ENCODE measurements around the gene HABP2. TPM values are rescaled to one million over a fixed set of nuclear protein-coding genes. Genes with fewer than 3 reads are reported as not detected.

Gene HABP2
- polyA plus RNA-seq, 6 donors from 2014 or later = not detected

DNA sequence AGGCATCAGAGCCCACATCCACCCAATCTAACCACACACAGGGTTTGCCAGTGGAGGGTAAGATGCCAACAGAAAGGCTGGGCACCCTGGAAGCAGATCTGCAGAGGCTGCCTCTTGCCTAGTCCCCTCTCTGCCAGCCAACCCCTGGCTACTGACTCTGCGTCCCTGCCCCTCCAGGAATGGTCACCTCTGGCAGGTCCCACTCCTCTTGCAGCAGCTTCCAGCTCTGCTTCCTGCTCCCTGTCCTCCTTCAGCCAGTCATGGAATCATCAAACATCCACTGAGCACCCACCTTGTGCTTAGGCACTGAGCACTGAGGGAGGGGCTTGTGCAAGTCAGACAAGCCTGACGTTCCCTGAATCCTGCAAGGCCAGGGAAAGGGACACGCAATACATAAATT, 20.1 kb upstream of the HABP2 start:
- no peak for ATAC-seq (ENCODE audit: low read depth in 2 of 2)
- H3K36me3 Mint-ChIP-seq = no peaks in the 10 kb centered on the region

DNA sequence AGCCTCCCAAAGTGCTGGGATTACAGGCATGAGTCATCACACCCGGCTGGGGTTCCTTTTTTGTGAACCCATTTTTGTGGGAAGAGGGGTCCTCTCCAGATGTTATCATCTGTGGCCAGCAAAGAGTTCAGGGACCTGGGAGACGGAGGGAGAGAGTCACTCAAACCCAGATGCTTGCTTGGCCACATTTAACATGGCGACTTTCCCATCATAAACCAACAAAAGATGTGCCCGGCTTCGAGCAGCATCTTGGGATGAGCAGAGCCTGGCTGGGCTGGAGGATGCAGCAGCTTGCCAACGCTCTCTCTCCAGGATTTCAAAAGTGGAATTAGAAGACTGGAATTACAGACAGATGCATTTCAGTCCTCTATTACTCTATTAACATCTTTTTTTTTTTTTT, 19.1 kb upstream of the HABP2 start:
- DNase-seq (no peak), ATAC-seq (ENCODE audit: low read depth in 2 of 2) (no peak)
- H3K9me3 Mint-ChIP-seq = peaks cover 0 to 9% (median 0%) of the 10 kb centered on the region in 7 donors
- no peaks in the 10 kb centered on the region for H3K4me1 Mint-ChIP-seq
- H3K36me3 Mint-ChIP-seq = no peaks in the 10 kb centered on the region
- no peak overlapping the region for H3K27ac Mint-ChIP-seq
- peaks cover 11 to 24% (median 22%) of the 10 kb centered on the region in 3 donors for H3K27me3 Mint-ChIP-seq
- H3K4me3 Mint-ChIP-seq = no peak overlapping the region

More for the DNA sequence above, 20.1 kb upstream of the HABP2 start:
- no peak for DNase-seq
- Mint-ChIP-seq H3K4me1 (no peaks in the 10 kb centered on the region), H3K27me3 (peaks cover 11 to 24% (median 22%) of the 10 kb centered on the region in 3 donors), H3K4me3 (no peak overlapping the region), H3K27ac (peak overlapping the region in 2 of 6 donors; percentile 49 to 68), H3K9me3 (peaks cover 0 to 9% (median 0%) of the 10 kb centered on the region in 7 donors)

DNA sequence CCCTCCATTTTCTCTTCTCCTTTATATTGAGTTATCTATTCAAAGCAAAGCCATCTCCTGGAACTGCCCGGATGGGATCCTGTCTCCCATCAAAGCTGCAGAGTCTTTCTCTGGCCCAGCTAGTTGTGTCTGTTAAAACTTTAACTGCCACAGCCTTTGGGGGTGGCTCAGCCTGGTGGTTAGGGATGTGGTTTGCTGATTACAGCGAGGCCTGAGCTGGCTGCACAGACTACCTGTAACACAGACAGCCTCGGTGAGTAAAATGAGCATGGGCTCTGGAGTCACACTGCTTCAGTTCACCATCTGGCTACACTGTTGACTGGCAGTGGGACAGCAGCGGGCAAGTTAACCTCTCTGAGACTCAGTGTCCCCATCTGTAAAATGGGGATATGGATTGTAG, 18.4 kb upstream of the HABP2 start:
- H3K27me3 Mint-ChIP-seq = peaks cover 11 to 20% (median 17%) of the 10 kb centered on the region in 3 donors
- no peak overlapping the region for H3K27ac Mint-ChIP-seq
- H3K9me3 Mint-ChIP-seq = peaks cover 0 to 9% (median 0%) of the 10 kb centered on the region in 7 donors
- no peak for DNase-seq
- H3K4me3 Mint-ChIP-seq = peak overlapping the region in 1 of 8 donors; percentile 76
- ATAC-seq (ENCODE audit: low read depth in 2 of 2) = no peak
- no peaks in the 10 kb centered on the region for H3K36me3 Mint-ChIP-seq
- no peaks in the 10 kb centered on the region for H3K4me1 Mint-ChIP-seq

DNA sequence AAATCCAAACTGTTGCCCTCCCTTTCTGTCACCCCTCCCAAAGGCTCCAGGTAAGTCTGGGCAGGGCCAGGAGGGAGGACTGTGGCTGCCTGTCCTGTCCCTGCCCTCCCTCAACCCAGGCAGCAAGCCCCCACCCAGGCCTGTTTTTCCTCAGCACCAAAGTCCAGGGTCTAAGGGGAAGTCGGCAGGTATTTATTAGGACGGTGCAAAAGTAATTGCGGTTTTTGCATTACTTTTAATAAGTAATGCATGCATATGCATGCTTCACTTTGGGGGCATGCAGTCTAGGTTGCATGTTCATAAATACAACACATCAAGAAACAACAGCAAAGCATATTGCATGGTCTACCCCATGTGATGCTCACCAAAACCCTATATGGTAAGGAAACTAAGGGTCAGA, 15.2 kb upstream of the HABP2 start:
- Mint-ChIP-seq H3K36me3 (no peaks in the 10 kb centered on the region), H3K4me1 (no peaks in the 10 kb centered on the region), H3K9me3 (peaks cover 0 to 9% (median 1%) of the 10 kb centered on the region in 7 donors), H3K27me3 (peaks cover 6 to 14% (median 7%) of the 10 kb centered on the region in 3 donors), H3K27ac (no peak overlapping the region), H3K4me3 (no peak overlapping the region)
- DNase-seq (no peak), ATAC-seq (ENCODE audit: low read depth in 2 of 2) (no peak)

DNA sequence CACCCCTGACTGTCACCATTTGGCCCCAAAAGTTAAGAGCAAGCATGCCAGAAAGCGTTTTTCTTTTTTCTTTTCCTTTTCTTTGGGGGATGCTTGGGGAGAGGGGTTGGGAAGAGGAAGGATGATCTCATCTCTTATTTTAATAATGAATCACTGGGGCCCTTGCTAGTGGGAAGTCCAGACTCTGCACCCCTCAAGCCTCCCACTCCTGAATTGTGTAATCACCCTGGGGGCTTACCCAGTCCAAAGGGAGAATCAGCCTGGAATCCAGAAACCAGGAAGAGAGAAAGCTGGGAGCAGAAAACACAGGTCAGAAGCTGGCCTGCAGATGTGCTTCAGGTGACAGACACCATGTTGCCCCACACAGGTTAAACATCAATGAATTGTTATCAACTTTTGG, 14.7 kb upstream of the HABP2 start:
- Mint-ChIP-seq H3K4me1 (no peaks in the 10 kb centered on the region), H3K9me3 (peaks cover 0 to 9% (median 1%) of the 10 kb centered on the region in 7 donors), H3K4me3 (no peak overlapping the region), H3K27me3 (peaks cover 1 to 10% (median 2%) of the 10 kb centered on the region in 3 donors), H3K27ac (no peak overlapping the region), H3K36me3 (no peaks in the 10 kb centered on the region)
- no peak for ATAC-seq (ENCODE audit: low read depth in 2 of 2)
- no peak for DNase-seq

DNA sequence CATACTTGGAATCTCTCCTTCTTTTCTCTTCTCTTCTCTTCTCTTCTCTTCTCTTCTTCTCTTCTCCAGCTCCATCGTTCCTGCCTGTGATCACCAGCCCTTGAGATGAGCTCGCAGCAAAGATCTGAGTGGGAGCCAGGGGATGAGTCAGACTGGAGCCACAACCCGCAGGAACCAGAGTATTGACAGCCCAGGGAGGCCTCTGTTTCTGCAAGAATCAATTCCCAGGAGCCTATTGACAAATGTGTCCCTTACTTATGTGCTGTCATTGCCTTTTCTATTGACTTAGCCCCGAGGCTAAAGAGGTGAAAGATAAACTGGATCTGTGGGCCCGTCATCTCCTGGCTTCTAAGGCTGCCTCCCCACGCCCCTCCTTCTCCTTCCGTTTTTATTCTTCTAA, 13.1 kb upstream of the HABP2 start:
- Mint-ChIP-seq H3K27me3 (no peaks in the 10 kb centered on the region), H3K27ac (no peak overlapping the region), H3K4me1 (no peaks in the 10 kb centered on the region), H3K9me3 (peaks cover 0 to 7% (median 1%) of the 10 kb centered on the region in 7 donors), H3K36me3 (no peaks in the 10 kb centered on the region), H3K4me3 (no peak overlapping the region)
- ATAC-seq (ENCODE audit: low read depth in 2 of 2) = no peak
- DNase-seq = no peak

DNA sequence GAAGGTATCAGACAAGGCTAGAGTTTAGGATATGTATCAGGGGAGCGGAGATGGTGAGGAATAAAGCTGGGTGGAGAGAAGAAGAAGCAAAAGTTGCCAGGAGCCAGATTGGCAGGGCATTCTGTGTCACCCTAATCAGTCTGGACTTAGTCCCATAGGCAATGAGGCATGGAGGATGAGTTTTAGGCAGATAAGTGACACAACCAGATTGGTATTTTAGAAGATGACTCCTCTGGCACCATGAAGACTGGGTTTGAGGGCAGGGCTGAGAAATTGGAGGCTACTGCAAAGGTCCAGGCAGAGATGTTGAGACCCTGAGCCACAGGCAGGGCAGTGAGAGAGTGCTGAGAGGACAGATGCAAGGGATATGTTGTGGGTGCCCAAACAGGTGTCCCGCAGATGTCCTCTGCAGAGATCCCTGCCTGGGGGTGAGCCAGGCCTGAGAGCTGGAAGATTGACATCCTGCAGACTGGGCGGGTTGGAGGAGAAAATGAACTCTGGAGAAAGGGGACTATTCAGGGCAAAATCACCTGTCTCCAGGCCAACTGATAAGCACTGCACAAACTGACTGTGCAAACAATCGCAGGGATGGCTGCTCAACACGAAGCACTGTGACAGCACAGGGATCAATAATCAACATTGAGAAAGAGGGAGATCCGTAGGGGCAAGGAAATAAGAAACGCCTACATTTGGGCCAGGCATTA, 11.9 kb upstream of the HABP2 start:
- ATAC-seq (ENCODE audit: low read depth in 2 of 2) (no peak), DNase-seq (no peak)
- H3K36me3 Mint-ChIP-seq = no peaks in the 10 kb centered on the region
- no peak overlapping the region for H3K27ac Mint-ChIP-seq
- no peaks in the 10 kb centered on the region for H3K4me1 Mint-ChIP-seq
- no peak overlapping the region for H3K4me3 Mint-ChIP-seq
- H3K9me3 Mint-ChIP-seq = peaks cover 0 to 2% (median 0%) of the 10 kb centered on the region in 7 donors
- no peaks in the 10 kb centered on the region for H3K27me3 Mint-ChIP-seq

DNA sequence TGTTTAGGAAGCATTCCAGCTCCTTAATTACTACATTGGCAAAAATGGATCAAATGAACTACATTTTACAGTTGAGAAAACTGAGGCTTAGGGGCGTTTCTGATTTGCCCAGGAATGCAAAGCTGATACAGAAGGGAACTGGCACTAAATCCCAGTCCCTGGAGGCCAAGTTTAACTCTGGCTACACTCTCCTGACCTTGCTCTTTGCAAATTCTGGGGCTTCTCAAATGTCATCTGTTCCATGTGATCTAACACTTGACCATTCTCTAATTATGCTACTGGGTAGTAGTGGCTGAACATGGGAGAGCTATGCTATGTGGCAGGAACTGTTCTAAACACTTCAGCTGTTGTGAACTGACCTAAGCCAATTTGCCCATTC, 11.3 kb upstream of the HABP2 start:
- DNase-seq (no peak), ATAC-seq (ENCODE audit: low read depth in 2 of 2) (no peak)
- Mint-ChIP-seq H3K9me3 (peaks cover 0 to 2% (median 0%) of the 10 kb centered on the region in 7 donors), H3K4me1 (no peaks in the 10 kb centered on the region), H3K4me3 (no peak overlapping the region), H3K36me3 (no peaks in the 10 kb centered on the region), H3K27ac (no peak overlapping the region), H3K27me3 (no peaks in the 10 kb centered on the region)

DNA sequence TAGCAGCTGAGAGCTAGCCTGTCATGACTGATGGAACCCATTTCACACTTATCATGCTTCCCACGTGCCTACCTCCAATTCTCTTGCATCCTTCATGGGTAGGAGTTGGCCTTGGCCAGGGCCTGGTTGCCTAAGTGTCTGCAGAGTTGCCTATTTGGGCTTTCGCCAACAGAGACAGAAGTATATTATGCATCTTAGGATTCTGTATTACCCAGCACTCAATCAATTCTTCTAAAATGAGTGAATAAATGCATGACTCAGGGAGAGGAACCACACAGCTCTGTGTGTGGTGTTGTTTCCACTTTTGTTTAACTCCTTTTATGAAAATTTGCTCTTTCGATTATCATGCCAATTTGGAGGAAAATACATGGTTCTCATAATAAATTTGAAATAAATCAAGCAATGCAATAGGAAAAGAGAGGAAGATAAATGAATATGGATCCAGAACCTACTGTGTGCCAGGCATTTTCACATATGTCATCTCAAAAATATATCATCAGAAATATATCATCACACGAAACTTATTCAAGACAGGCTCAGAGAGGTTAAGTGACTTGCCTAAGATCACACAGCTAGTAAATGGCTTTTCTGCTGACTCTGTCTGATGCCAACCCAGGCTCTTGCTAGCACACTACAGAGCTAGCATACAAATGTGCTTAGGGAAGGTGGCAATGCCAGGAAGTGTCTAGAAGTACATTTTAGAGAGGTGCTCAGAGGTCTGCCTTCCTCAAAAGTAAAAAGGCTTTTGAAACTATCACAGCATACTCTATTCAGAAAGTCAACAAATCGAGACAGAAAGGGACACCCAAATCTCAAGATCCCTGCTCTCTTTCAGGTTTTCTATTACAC, 9.5 kb upstream of the HABP2 start:
- Mint-ChIP-seq H3K4me3 (no peak overlapping the region), H3K27me3 (no peaks in the 10 kb centered on the region), H3K36me3 (no peaks in the 10 kb centered on the region), H3K27ac (no peak overlapping the region), H3K4me1 (no peaks in the 10 kb centered on the region), H3K9me3 (peaks cover 0 to 2% (median 0%) of the 10 kb centered on the region in 7 donors)
- no peak for DNase-seq
- no peak for ATAC-seq (ENCODE audit: low read depth in 2 of 2)

DNA sequence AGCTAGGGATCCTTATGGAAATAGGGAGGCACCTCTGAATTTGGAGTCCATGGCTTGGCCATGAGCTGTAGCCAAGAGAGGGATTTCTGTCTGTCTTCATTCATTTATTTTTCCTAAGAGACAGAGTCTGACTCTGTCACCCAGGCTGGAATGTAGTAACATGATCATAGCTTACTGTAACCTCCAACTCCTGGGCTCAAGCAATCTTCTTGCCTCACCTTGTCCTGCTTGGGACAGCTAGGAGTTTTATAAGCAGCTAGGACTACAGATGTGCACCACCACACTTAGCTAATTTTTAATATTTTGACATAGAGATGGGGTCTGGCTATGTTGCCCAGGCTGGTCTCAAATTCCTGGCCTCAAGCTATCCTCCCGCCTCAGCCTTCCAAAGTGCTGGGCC, 8.5 kb upstream of the HABP2 start:
- no peak overlapping the region for H3K27ac Mint-ChIP-seq
- H3K27me3 Mint-ChIP-seq = peaks cover 0 to 7% (median 0%) of the 10 kb centered on the region in 3 donors
- H3K36me3 Mint-ChIP-seq = no peaks in the 10 kb centered on the region
- ATAC-seq (ENCODE audit: low read depth in 2 of 2) (no peak), DNase-seq (no peak)
- no peak overlapping the region for H3K4me3 Mint-ChIP-seq
- peaks cover 0 to 2% (median 0%) of the 10 kb centered on the region in 7 donors for H3K9me3 Mint-ChIP-seq
- H3K4me1 Mint-ChIP-seq = no peaks in the 10 kb centered on the region

DNA sequence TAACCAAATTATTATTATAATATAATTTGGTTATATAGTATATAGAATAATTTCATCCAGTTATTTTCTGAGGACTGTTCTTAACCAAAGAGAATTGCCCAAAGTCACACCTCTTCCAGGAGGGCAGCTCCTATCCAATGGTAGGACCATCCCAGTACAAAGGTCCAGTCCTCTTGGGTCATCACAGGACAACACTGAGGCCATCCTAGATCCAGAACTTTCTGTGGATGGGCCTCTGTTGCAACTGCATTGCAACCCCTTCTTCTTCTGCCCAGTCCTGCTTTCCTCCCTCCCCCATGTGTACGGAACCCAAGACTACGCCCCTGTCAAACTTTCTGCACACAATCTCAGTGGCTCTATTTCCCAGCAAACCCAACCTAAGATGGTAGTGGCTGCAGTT, 5.4 kb upstream of the HABP2 start:
- H3K36me3 Mint-ChIP-seq = no peaks in the 10 kb centered on the region
- H3K27me3 Mint-ChIP-seq = peaks cover 0 to 17% (median 4%) of the 10 kb centered on the region in 3 donors
- H3K9me3 Mint-ChIP-seq = no peaks in the 10 kb centered on the region
- ATAC-seq (ENCODE audit: low read depth in 2 of 2) = no peak
- H3K27ac Mint-ChIP-seq = no peak overlapping the region
- no peaks in the 10 kb centered on the region for H3K4me1 Mint-ChIP-seq
- no peak for DNase-seq
- no peak overlapping the region for H3K4me3 Mint-ChIP-seq

DNA sequence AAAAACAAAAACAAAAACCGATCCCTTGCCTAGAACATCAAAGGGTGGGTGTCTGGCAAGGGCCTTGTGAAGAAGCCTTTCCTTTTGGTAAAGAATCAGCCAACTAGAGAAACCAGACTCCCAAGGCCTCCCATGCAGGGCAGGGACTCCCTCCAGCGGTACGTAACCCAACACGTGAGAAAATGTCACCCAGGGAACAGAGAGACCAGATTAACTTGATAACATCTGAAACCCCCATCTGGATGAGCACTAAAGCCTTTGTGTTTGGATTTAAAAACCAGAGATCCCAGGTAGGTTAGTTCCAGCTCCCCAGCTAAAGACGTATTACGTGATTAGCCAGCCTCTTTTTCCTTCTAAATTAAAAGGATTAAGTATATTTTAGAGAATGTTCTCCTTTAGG, 3.0 kb upstream of the HABP2 start:
- ATAC-seq (ENCODE audit: low read depth in 2 of 2) (no peak), DNase-seq (no peak)
- no peaks in the 10 kb centered on the region for H3K4me1 Mint-ChIP-seq
- peak overlapping the region in 1 of 8 donors; percentile 4 for H3K4me3 Mint-ChIP-seq
- no peak overlapping the region for H3K27ac Mint-ChIP-seq
- H3K9me3 Mint-ChIP-seq = peaks cover 0 to 2% (median 0%) of the 10 kb centered on the region in 7 donors
- H3K36me3 Mint-ChIP-seq = no peaks in the 10 kb centered on the region
- H3K27me3 Mint-ChIP-seq = peaks cover 4 to 30% (median 16%) of the 10 kb centered on the region in 3 donors

DNA sequence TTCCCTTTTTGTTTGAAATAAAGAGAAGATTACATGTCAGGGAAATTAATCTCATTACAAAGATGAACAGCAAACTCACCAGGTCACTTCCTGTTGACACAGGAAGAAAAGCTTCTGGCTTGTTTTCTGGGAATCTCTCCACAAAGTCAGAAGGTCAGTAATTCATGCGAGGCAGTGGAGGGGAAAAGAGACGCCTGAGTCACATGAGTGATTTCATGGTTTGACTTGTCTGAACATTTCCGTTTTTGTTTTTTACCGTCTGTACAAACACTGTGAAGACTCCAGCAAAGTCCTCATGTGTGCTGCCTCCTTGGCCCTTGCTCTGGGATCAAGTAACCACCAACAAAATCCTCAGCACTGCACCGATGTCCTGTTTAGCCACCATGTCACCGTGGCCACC, 2.5 kb upstream of the HABP2 start:
- Mint-ChIP-seq H3K4me3 (peak overlapping the region in 1 of 8 donors; percentile 9), H3K4me1 (no peaks in the 10 kb centered on the region), H3K27ac (no peak overlapping the region), H3K27me3 (peaks cover 4 to 32% (median 19%) of the 10 kb centered on the region in 3 donors), H3K36me3 (no peaks in the 10 kb centered on the region), H3K9me3 (peaks cover 0 to 2% (median 0%) of the 10 kb centered on the region in 7 donors)
- no peak for ATAC-seq (ENCODE audit: low read depth in 2 of 2)
- DNase-seq = no peak

DNA sequence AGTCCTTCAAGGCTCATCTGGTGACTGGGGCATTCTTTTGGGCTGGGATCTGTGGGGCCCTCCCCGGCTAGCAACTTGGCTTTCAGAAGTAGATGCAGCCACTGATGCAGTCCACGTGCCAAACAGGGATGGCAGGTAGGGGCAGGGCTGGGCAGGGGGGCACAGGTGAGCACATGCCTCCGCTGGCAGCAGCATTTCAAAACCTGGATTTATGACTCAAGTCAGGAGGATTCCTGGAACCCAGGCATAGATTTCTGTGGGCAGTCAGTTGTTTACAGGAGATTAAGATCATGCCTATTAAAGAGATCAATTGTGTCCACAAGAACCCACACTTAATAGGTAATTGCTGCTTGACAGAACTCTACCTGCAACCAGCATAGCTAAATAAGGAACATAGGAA, 839 bp upstream of the HABP2 start:
- Mint-ChIP-seq H3K36me3 (no peaks in the 10 kb centered on the region), H3K4me3 (no peak overlapping the region), H3K27me3 (peaks cover 4 to 35% (median 22%) of the 10 kb centered on the region in 3 donors), H3K9me3 (peaks cover 0 to 2% (median 0%) of the 10 kb centered on the region in 7 donors), H3K4me1 (no peaks in the 10 kb centered on the region), H3K27ac (no peak overlapping the region)
- no peak for DNase-seq
- ATAC-seq (ENCODE audit: low read depth in 2 of 2) = no peak

Measured in naive B cell (primary cell).